SK-N-SH (cell line): ENCODE measurements around the gene USP19. TPM values are rescaled to one million over a fixed set of nuclear protein-coding genes. Genes with fewer than 3 reads are reported as not detected.

Experiments used
- CTCF ChIA-PET: fragments of 300-600, 350-600 bp; formaldehyde crosslinking; extraction: SDS; loops from one replicate; lab custom pipeline; 2021; lab: Yijun Ruan, JAX
- POLR2A ChIA-PET: fragments of 350-600 bp; sonication (Branson Sonifier 250); formaldehyde crosslinking; extraction: SDS; loops from one replicate; lab custom pipeline; 2020; ENCODE audit warnings: antibody characterized with exemption, inconsistent platforms; lab: Yijun Ruan, JAX
- DNase-seq: peaks from one replicate; pipeline ENCODE4 v3.0.0; 2012
- H2AFZ ChIP-seq: fragments of 200-600 bp; sonication (generic); 2 replicates; pipeline ENCODE4 v1.8.1; 2016; ENCODE audit warnings: antibody characterized with exemption, mild to moderate bottlenecking, low read depth
- H3F3A ChIP-seq: fragments of 200-600 bp; sonication (generic); replicated peaks from 2 replicates; pipeline ENCODE3; 2016; ENCODE audit warnings: antibody characterized with exemption, mild to moderate bottlenecking; ENCODE audit not compliant: insufficient read depth
- H3K27ac ChIP-seq, 2 experiments: fragments of 200-500 bp in 1 of 2; fragments of 200-600 bp in 1 of 2; sonication (Bioruptor generic) in 1 of 2; sonication (generic), shearing (Covaris generic) in 1 of 2; 2 replicates each; pipeline versions ENCODE4 v1.5.1 to v1.6.1; 2014 to 2016; ENCODE audit warnings: low read depth in 2 of 2, inconsistent platforms in 1 of 2, low read length in 1 of 2, mild to moderate bottlenecking in 1 of 2, mixed read lengths in 1 of 2
- H3K27me3 ChIP-seq: fragments of 200-600 bp; sonication (generic), shearing (Covaris generic); 2 replicates; pipeline ENCODE4 v1.6.1; 2016; ENCODE audit warnings: mixed run types; ENCODE audit not compliant: insufficient read depth
- H3K36me3 ChIP-seq, 2 experiments: fragments of 200-500 bp in 1 of 2; fragments of 200-600 bp in 1 of 2; sonication (Bioruptor generic) in 1 of 2; sonication (generic) in 1 of 2; replicated peaks in 1 of 2; 2 replicates each; pipeline versions ENCODE3 to v1.5.1; 2014 to 2016; ENCODE audit warnings: low read length in 1 of 2, mild to moderate bottlenecking in 1 of 2; ENCODE audit not compliant: insufficient read depth in 2 of 2, control insufficient read depth in 1 of 2
- H3K4me1 ChIP-seq, 2 experiments: fragments of 200-500 bp in 1 of 2; fragments of 200-600 bp in 1 of 2; sonication (Bioruptor generic) in 1 of 2; sonication (generic), shearing (Covaris generic) in 1 of 2; 2 replicates each; pipeline versions ENCODE4 v1.5.1 to v1.6.1; 2014 to 2016; ENCODE audit warnings: low read depth in 1 of 2, low read length in 1 of 2, mixed run types in 1 of 2; ENCODE audit not compliant: insufficient read depth in 2 of 2, control insufficient read depth in 1 of 2
- H3K4me2 ChIP-seq: fragments of 200-600 bp; sonication (generic), shearing (Covaris generic); 2 replicates; pipeline ENCODE4 v1.6.1; 2017; ENCODE audit warnings: mixed run types
- H3K4me3 ChIP-seq, 2 experiments: fragments of 200-500 bp in 1 of 2; fragments of 200-600 bp in 1 of 2; sonication (Bioruptor generic) in 1 of 2; sonication (generic), shearing (Covaris generic) in 1 of 2; 2 replicates each; pipeline versions ENCODE4 v1.5.1 to v1.8.1; 2014 to 2016; ENCODE audit warnings: low read depth in 2 of 2, inconsistent platforms in 1 of 2, low read length in 1 of 2, mild to moderate bottlenecking in 1 of 2, mixed read lengths in 1 of 2, moderate library complexity in 1 of 2
- H3K79me2 ChIP-seq: fragments of 200-600 bp; sonication (generic); 2 replicates; pipeline ENCODE4 v1.8.1; 2017; ENCODE audit warnings: mild to moderate bottlenecking; ENCODE audit not compliant: insufficient read depth
- H3K9ac ChIP-seq: fragments of 200-600 bp; sonication (generic); 2 replicates; pipeline ENCODE4 v1.6.1; 2017; ENCODE audit warnings: mixed run types
- H3K9me2 ChIP-seq: fragments of 200-600 bp; sonication (generic); 2 replicates; pipeline ENCODE4 v1.6.1; 2017; ENCODE audit warnings: mixed run types
- H3K9me3 ChIP-seq: fragments of 200-600 bp; sonication (generic); 2 replicates; pipeline ENCODE4 v1.6.1; 2017; ENCODE audit warnings: mixed run types, mild to moderate bottlenecking, moderate library complexity
- H4K20me1 ChIP-seq: fragments of 200-600 bp; sonication (generic); 2 replicates; pipeline ENCODE4 v1.6.1; 2017; ENCODE audit warnings: mild to moderate bottlenecking, mixed run types; ENCODE audit not compliant: insufficient read depth
- CHD2 ChIP-seq: fragments of 150-350 bp; IDR thresholded peaks from 2 replicates; pipeline ENCODE4 v1.6.1; 2018; ENCODE audit warnings: low read length; ENCODE audit not compliant: partially characterized antibody
- EP300 ChIP-seq, 2 experiments: IDR thresholded peaks; 2 replicates each; pipeline versions ENCODE4 v1.4.0 to v1.6.1; 2012; ENCODE audit warnings: borderline replicate concordance in 1 of 2, low read depth in 1 of 2, low read length in 1 of 2
- GATA2 ChIP-seq: sonication (generic); formaldehyde crosslinking; IDR thresholded peaks from 2 replicates; pipeline ENCODE4 v1.5.0; 2020; ENCODE audit warnings: mild to moderate bottlenecking, missing genetic modification reagents
- MXI1 ChIP-seq: IDR thresholded peaks from 2 replicates; pipeline ENCODE4 v1.6.1; 2012; ENCODE audit warnings: mild to moderate bottlenecking, low read depth, low read length, improper control_type of control experiment
- RFX5 ChIP-seq: IDR thresholded peaks from 2 replicates; pipeline ENCODE4 v1.6.1; 2012; ENCODE audit warnings: mild to moderate bottlenecking, improper control_type of control experiment, low read length
- RXRA ChIP-seq: IDR thresholded peaks from 2 replicates; pipeline ENCODE4 v1.4.0; 2012; ENCODE audit warnings: low read depth, mild to moderate bottlenecking, borderline replicate concordance
- SIN3A ChIP-seq: IDR thresholded peaks from 2 replicates; pipeline ENCODE4 v1.6.1; 2012; ENCODE audit warnings: low read depth, mild to moderate bottlenecking, low read length, moderate library complexity, borderline replicate concordance
- TAF1 ChIP-seq: IDR thresholded peaks from 2 replicates; pipeline ENCODE4 v1.6.1; 2012; ENCODE audit warnings: low read depth, mild to moderate bottlenecking, low read length, moderate library complexity, borderline replicate concordance
- TCF12 ChIP-seq: IDR thresholded peaks from 2 replicates; pipeline ENCODE4 v1.4.0; 2012
- WGBS: methylation state at CpG from one replicate; pipeline ENCODE4 v1.1.6; 2017; ENCODE audit warnings: low lambda C conversion rate; 5-methylcytosine and 5-hydroxymethylcytosine counted together
- polyA plus RNA-seq, 3 experiments: library from polyadenylated mRNA; depleted of rRNA; stranded (reverse); fragments of >200 nt; gene quantifications; 2 replicates each; pipeline ENCODE4 v1.2.3, GENCODE V29; 2012
- small RNA-seq, 7 experiments: library from RNA; depleted of rRNA; stranded (forward); fragments of <200 nt; gene quantifications; one replicate each; pipeline ENCODE3, GENCODE V24; 2012
- TF ChIP-seq, protein P1 (sequence below): IDR thresholded peaks from 2 replicates; pipeline ENCODE4 v1.4.0; 2012; ENCODE audit warnings: low read depth
- TF ChIP-seq, protein P2 (sequence below): fragments of 150-350 bp; IDR thresholded peaks from 2 replicates; pipeline ENCODE4 v1.6.1; 2017; ENCODE audit warnings: antibody characterized with exemption, low read length, low read depth, borderline replicate concordance
- TF ChIP-seq, protein P3 (sequence below): fragments of 150-350 bp; IDR thresholded peaks from 2 replicates; pipeline ENCODE4 v1.6.1; 2016; ENCODE audit warnings: mild to moderate bottlenecking, low read depth, low read length

USP19 gene
- polyA plus RNA-seq, 1 of the 3 experiments (the other 2 are of a cell fraction): 75.6 TPM

DNA sequence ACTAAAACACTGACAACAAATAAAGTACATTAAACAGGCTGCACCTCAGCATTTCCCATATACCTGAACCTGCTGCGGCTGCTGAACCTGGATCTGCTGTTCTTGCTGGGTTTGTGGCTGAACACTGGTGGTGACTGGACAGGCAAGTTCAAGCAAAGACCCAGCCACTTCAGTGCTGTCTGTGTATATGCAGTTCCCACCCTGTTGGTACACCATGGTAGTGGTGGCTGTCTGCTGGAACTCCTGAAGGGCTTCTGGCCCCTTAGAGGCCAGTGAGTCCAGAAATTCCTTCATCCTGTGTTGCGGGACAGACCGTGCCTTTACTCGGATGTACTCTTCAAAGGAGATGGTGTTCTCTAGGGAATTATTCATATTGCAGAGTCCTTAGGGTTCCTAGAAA lies 44.0 kb downstream of the USP19 start (continued):
- TF ChIP-seq EP300 (IDR thresholded peaks at IDR 0.05; ENCODE audit: borderline replicate concordance in 1 of 2, low read depth in 1 of 2, low read length in 1 of 2) (no peak), MXI1 (no peak), GATA2 (CRISPR knock-in tag) (no peak)

DNA sequence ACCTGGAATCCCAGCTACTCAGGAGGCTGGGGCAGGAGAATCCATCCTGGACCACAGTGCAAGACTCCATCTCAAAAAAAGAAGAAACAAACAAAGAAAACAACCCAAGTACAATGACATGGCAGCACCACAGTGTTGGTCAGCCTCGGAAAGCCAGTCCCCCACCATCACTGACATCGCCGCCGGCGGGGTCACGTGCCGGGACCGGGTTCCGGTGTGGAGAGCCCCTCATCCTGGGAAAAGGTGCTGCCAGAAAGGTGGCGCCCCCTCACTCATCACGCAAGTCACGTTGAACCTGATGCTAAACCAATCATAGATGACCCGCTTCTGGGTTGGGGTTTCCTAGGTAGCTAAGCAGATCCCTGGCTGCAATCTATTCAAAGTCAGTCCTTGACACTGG lies 44.5 kb downstream of the USP19 start:
- no peak overlapping the region for H3K4me2 ChIP-seq
- H3K36me3 ChIP-seq: peaks cover 19 to 60% of the 10 kb centered on the region in 2 experiments
- no peaks in the 10 kb centered on the region for H3F3A ChIP-seq
- H3K27ac ChIP-seq: no peak overlapping the region
- H3K9me3 ChIP-seq: no peaks in the 10 kb centered on the region
- CTCF ChIA-PET: no interaction called here
- H2AFZ ChIP-seq: no peak overlapping the region
- no peaks in the 10 kb centered on the region; a peak in 1 of 4 replicates for H3K4me1 ChIP-seq
- 96% methylated on average over 13 of the region's 13 CpGs for WGBS
- peaks cover 36% of the 10 kb centered on the region for H4K20me1 ChIP-seq
- H3K9me2 ChIP-seq: no peaks in the 10 kb centered on the region
- no peak overlapping the region for H3K4me3 ChIP-seq
- POLR2A ChIA-PET: no interaction called here
- DNase-seq: no peak
- no peaks in the 10 kb centered on the region for H3K27me3 ChIP-seq
- TF ChIP-seq TCF12: no peak
- TF ChIP-seq SIN3A: no peak
- no peak for TF ChIP-seq RFX5
- TF ChIP-seq CHD2: no peak
- TF ChIP-seq, protein P1, sequence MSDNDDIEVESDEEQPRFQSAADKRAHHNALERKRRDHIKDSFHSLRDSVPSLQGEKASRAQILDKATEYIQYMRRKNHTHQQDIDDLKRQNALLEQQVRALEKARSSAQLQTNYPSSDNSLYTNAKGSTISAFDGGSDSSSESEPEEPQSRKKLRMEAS: no peak
- TF ChIP-seq, protein P2, sequence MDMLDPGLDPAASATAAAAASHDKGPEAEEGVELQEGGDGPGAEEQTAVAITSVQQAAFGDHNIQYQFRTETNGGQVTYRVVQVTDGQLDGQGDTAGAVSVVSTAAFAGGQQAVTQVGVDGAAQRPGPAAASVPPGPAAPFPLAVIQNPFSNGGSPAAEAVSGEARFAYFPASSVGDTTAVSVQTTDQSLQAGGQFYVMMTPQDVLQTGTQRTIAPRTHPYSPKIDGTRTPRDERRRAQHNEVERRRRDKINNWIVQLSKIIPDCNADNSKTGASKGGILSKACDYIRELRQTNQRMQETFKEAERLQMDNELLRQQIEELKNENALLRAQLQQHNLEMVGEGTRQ: no peak
- TF ChIP-seq GATA2 (CRISPR knock-in tag): no peak
- no peak for TF ChIP-seq TAF1
- TF ChIP-seq EP300 (IDR thresholded peaks at IDR 0.05; ENCODE audit: borderline replicate concordance in 1 of 2, low read depth in 1 of 2, low read length in 1 of 2): no peak
- TF ChIP-seq, protein P3, sequence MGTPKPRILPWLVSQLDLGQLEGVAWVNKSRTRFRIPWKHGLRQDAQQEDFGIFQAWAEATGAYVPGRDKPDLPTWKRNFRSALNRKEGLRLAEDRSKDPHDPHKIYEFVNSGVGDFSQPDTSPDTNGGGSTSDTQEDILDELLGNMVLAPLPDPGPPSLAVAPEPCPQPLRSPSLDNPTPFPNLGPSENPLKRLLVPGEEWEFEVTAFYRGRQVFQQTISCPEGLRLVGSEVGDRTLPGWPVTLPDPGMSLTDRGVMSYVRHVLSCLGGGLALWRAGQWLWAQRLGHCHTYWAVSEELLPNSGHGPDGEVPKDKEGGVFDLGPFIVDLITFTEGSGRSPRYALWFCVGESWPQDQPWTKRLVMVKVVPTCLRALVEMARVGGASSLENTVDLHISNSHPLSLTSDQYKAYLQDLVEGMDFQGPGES: no peak
- no peak for TF ChIP-seq RXRA
- TF ChIP-seq, all 33 proteins: peak for 0
- Histone ChIP-seq H3K79me2 (peaks cover 96% of the 10 kb centered on the region), H3K9ac (no peak overlapping the region)

Small RNA genes lying within 50 kb of the gene (small RNA-seq; reads per million reads assigned to genes)
- gene RN7SL182P: 0 reads per million in 7 experiments

Other genes starting within 250 kb of the USP19 start
- 30.3 and 41.9 TPM in 2 replicates for gene SLC25A20, start 221.9 kb downstream of the USP19 start, polyA plus RNA-seq (2012; rRNA removed)
- 69.7 and 94.4 TPM in 2 replicates for gene ARIH2, start 202.0 kb downstream of the USP19 start, polyA plus RNA-seq (2012; rRNA removed)
- gene P4HTM, start 130.6 kb downstream of the USP19 start, polyA plus RNA-seq (2012; rRNA removed): 21.0 and 21.4 TPM in 2 replicates
- gene WDR6, start 113.4 kb downstream of the USP19 start, polyA plus RNA-seq (2012; rRNA removed): 230 and 277 TPM in 2 replicates
- gene DALRD3, start 102.2 kb downstream of the USP19 start, polyA plus RNA-seq (2012; rRNA removed): 82.7 and 99.4 TPM in 2 replicates
- gene NDUFAF3, start 98.7 kb downstream of the USP19 start, polyA plus RNA-seq (2012; rRNA removed): 85.3 and 104 TPM in 2 replicates
- 305 and 346 TPM in 2 replicates for gene IMPDH2, start 91.4 kb downstream of the USP19 start, polyA plus RNA-seq (2012; rRNA removed)
- 58.5 and 67.0 TPM in 2 replicates for gene QRICH1, start 26.8 kb downstream of the USP19 start, polyA plus RNA-seq (2012; rRNA removed)
- gene QARS1, start 16.1 kb downstream of the USP19 start, polyA plus RNA-seq (2012; rRNA removed): 311 and 381 TPM in 2 replicates
- 318 and 332 TPM in 2 replicates for gene LAMB2, start 12.2 kb upstream of the USP19 start, polyA plus RNA-seq (2012; rRNA removed)
- gene CCDC71, start 45.5 kb upstream of the USP19 start, polyA plus RNA-seq (2012; rRNA removed): 40.9 and 43.6 TPM in 2 replicates
- gene KLHDC8B, start 50.8 kb upstream of the USP19 start, polyA plus RNA-seq (2012; rRNA removed): 35.3 and 40.6 TPM in 2 replicates
- gene C3orf62, start 156.4 kb upstream of the USP19 start, polyA plus RNA-seq (2012; rRNA removed): 4.2 and 5.8 TPM in 2 replicates
- gene USP4, start 219.2 kb upstream of the USP19 start, polyA plus RNA-seq (2012; rRNA removed): 33.2 and 45.6 TPM in 2 replicates
- 661 and 815 TPM in 2 replicates for gene GPX1, start 237.5 kb upstream of the USP19 start, polyA plus RNA-seq (2012; rRNA removed)